GM19043 (cell line): Measurements from ENCODE around the gene DPYSL5.

ENCODE experiments used
- ATAC-seq: cut with Tn5 transposase; IDR thresholded peaks from one replicate; pipeline ENCODE4 v1.9.1; 2021; ENCODE audit warnings: low read depth; ENCODE audit not compliant: unreplicated experiment

DPYSL5 gene

GRCh38 chr2:26982102-26982742, 134.3 kb downstream of the DPYSL5 start:
- ATAC-seq: no peak

- ATAC-seq: no peak
These were observed 135.8 kb downstream of the DPYSL5 start for GRCh38 chr2:26983746-26984145.

GRCh38 chr2:26985807-26986206, 137.9 kb downstream of the DPYSL5 start:
- ATAC-seq: no peak

GRCh38 chr2:26986576-26986975, 138.6 kb downstream of the DPYSL5 start:
- no peak for ATAC-seq

- no peak for ATAC-seq
These were observed 140.3 kb downstream of the DPYSL5 start for GRCh38 chr2:26988058-26988860.

GRCh38 chr2:26989156-26989555, 141.2 kb downstream of the DPYSL5 start:
- ATAC-seq: no peak

- no peak for ATAC-seq
These were observed 143.8 kb downstream of the DPYSL5 start for GRCh38 chr2:26991717-26992116.

GRCh38 chr2:26993768-26994167, 145.8 kb downstream of the DPYSL5 start:
- ATAC-seq: no peak

GRCh38 chr2:26994983-26995382, 147.1 kb downstream of the DPYSL5 start:
- ATAC-seq: no peak

- no peak for ATAC-seq
These were observed 149.5 kb downstream of the DPYSL5 start for GRCh38 chr2:26997394-26997793.

GRCh38 chr2:26998323-26998722, 150.4 kb downstream of the DPYSL5 start:
- ATAC-seq: no peak
